ENCODE measurements around the gene CGB2.

DNA sequence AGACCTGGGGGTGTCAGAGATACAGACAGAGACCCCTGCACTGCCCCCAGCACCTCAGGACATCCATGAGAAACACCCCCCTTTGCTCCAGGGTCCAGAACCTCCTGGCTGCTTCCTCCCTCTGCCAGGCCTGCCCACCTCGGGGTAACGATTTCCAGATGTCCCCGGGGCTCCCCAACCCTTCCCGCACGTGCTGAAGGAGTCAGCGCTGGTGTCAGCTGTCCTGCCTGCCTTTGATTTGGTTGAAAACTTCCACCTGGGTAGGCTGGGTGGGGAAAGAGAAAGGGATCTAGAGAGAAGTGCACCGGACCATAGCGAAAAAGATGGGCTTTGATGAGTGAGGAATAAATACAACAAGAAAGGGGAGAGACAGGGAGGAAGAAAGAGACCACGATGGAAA, 27.4 kb downstream of the CGB2 start:
- TF ChIP-seq, protein P1, sequence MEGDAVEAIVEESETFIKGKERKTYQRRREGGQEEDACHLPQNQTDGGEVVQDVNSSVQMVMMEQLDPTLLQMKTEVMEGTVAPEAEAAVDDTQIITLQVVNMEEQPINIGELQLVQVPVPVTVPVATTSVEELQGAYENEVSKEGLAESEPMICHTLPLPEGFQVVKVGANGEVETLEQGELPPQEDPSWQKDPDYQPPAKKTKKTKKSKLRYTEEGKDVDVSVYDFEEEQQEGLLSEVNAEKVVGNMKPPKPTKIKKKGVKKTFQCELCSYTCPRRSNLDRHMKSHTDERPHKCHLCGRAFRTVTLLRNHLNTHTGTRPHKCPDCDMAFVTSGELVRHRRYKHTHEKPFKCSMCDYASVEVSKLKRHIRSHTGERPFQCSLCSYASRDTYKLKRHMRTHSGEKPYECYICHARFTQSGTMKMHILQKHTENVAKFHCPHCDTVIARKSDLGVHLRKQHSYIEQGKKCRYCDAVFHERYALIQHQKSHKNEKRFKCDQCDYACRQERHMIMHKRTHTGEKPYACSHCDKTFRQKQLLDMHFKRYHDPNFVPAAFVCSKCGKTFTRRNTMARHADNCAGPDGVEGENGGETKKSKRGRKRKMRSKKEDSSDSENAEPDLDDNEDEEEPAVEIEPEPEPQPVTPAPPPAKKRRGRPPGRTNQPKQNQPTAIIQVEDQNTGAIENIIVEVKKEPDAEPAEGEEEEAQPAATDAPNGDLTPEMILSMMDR (IDR thresholded peaks at IDR 0.05), result no peak
- no peak for TF ChIP-seq EZH2 (IDR thresholded peaks at IDR 0.05; ENCODE audit: borderline replicate concordance, insufficient read depth, low read depth, low read length, poor library complexity, severe bottlenecking)

Measured in B cell (primary cell).